Measurements from ENCODE around the gene CLSTN2. TPM values are rescaled to one million over a fixed set of nuclear protein-coding genes. Genes with fewer than 3 reads are reported as not detected.

Gene CLSTN2
- total RNA-seq, 1 donor from 2014 or later, result 16.0 TPM

GRCh38 chr3:140199743-140200142 is 264.8 kb downstream of the CLSTN2 start:
- no peak overlapping the region for H3K4me3 ChIP-seq
- no peak for DNase-seq (ENCODE audit: extremely low spot score in 2 of 2)
- no peaks in the 10 kb centered on the region for H3K4me1 ChIP-seq
- TF ChIP-seq, protein P1, sequence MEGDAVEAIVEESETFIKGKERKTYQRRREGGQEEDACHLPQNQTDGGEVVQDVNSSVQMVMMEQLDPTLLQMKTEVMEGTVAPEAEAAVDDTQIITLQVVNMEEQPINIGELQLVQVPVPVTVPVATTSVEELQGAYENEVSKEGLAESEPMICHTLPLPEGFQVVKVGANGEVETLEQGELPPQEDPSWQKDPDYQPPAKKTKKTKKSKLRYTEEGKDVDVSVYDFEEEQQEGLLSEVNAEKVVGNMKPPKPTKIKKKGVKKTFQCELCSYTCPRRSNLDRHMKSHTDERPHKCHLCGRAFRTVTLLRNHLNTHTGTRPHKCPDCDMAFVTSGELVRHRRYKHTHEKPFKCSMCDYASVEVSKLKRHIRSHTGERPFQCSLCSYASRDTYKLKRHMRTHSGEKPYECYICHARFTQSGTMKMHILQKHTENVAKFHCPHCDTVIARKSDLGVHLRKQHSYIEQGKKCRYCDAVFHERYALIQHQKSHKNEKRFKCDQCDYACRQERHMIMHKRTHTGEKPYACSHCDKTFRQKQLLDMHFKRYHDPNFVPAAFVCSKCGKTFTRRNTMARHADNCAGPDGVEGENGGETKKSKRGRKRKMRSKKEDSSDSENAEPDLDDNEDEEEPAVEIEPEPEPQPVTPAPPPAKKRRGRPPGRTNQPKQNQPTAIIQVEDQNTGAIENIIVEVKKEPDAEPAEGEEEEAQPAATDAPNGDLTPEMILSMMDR (IDR thresholded peaks at IDR 0.05), result no peak
- no peak for TF ChIP-seq POLR2A (IDR thresholded peaks at IDR 0.05)
- no peak for TF ChIP-seq POLR2AphosphoS5 (IDR thresholded peaks at IDR 0.05; ENCODE audit: insufficient read depth in 1 of 2, low read depth in 1 of 2)
- intact Hi-C loops (cut with DNase I), result no loop called here
- no peaks in the 10 kb centered on the region for H3K27me3 ChIP-seq
- no peak overlapping the region for H3K27ac ChIP-seq
- no peaks in the 10 kb centered on the region for H3K9me3 ChIP-seq
- H3K36me3 ChIP-seq, result no peaks in the 10 kb centered on the region

GRCh38 chr3:140203510-140203909 is 268.5 kb downstream of the CLSTN2 start:
- Histone ChIP-seq H3K4me3 (no peak overlapping the region), H3K4me1 (no peaks in the 10 kb centered on the region), H3K9me3 (no peaks in the 10 kb centered on the region), H3K27ac (no peak overlapping the region), H3K36me3 (no peaks in the 10 kb centered on the region), H3K27me3 (no peaks in the 10 kb centered on the region)
- no peak for TF ChIP-seq POLR2A (IDR thresholded peaks at IDR 0.05)
- TF ChIP-seq, protein P1 (IDR thresholded peaks at IDR 0.05), result no peak
- no peak for TF ChIP-seq POLR2AphosphoS5 (IDR thresholded peaks at IDR 0.05; ENCODE audit: insufficient read depth in 1 of 2, low read depth in 1 of 2)
- DNase-seq (ENCODE audit: extremely low spot score in 2 of 2), result no peak
- intact Hi-C loops (cut with DNase I), result no loop called here

DNA sequence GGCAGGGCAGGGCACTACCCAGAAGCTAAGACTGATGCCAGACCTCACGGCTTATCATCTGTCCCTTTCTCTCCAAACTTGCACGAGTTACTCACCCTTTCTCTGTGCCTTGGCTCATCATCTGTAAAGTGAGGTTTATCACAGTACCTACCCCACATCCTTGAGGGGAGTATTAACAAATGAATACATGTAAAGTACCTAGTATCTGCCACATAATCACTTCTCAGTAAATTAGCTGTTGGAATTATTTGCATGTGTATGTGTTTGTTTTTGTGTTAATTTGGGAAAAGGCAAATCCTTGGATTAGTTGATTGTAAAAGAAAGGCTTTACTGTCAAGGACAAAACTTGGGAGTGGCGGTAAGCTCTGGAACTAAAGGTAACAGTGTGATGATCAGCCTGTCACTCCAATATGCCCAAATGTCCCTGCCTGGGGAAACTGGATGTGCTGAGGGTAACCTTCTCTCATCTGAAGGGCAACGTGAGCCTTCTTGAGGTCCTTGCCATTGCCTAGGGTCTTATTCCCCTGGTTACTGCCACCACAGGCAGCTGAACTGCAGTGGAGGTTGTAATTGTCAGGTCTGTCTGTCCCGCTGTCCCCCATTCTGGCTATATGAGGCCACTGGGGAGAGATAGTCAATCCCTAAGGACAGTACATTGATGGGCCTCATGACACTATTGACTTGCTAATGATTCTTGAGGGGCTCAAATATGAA is 269.4 kb downstream of the CLSTN2 start:
- no peak overlapping the region for H3K4me3 ChIP-seq
- no peak for DNase-seq (ENCODE audit: extremely low spot score in 2 of 2)
- H3K27me3 ChIP-seq, result no peaks in the 10 kb centered on the region
- no peak overlapping the region for H3K27ac ChIP-seq
- intact Hi-C loops (cut with DNase I), result no loop called here
- H3K36me3 ChIP-seq, result no peaks in the 10 kb centered on the region
- TF ChIP-seq, protein P1 (IDR thresholded peaks at IDR 0.05), result no peak
- TF ChIP-seq POLR2A (IDR thresholded peaks at IDR 0.05) (no peak), POLR2AphosphoS5 (IDR thresholded peaks at IDR 0.05; ENCODE audit: insufficient read depth in 1 of 2, low read depth in 1 of 2) (no peak)
- no peaks in the 10 kb centered on the region for H3K4me1 ChIP-seq
- H3K9me3 ChIP-seq, result no peaks in the 10 kb centered on the region

DNA sequence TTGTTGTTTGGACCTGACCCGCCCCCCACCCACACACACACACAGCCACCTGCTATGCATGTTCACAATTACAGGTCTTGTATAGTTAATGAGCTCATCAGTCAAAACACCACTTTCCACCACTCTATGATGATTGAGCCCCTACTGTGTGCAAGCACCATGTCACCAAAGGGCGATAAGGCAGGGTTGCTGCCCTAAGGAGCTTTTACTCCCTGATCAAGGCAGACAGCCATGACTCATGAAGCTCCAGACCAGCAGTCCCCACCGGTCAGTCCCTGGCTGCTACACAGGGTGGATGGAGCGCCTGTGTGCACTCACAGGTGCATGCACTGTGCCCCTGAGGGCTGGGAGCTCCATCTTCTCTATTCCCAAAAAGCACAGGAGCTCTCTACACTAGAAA is 270.6 kb downstream of the CLSTN2 start:
- H3K36me3 ChIP-seq, result no peaks in the 10 kb centered on the region
- no peak for DNase-seq (ENCODE audit: extremely low spot score in 2 of 2)
- no peak overlapping the region for H3K27ac ChIP-seq
- H3K9me3 ChIP-seq, result no peaks in the 10 kb centered on the region
- intact Hi-C loops (cut with DNase I), result no loop called here
- no peaks in the 10 kb centered on the region for H3K27me3 ChIP-seq
- no peak overlapping the region for H3K4me3 ChIP-seq
- TF ChIP-seq, protein P1 (IDR thresholded peaks at IDR 0.05), result no peak
- no peak for TF ChIP-seq POLR2A (IDR thresholded peaks at IDR 0.05)
- TF ChIP-seq POLR2AphosphoS5 (IDR thresholded peaks at IDR 0.05; ENCODE audit: insufficient read depth in 1 of 2, low read depth in 1 of 2), result no peak
- H3K4me1 ChIP-seq, result no peaks in the 10 kb centered on the region

Measured in vagina (tissue), 2 donors.